ENCODE results near the gene MCEMP1.

DNA sequence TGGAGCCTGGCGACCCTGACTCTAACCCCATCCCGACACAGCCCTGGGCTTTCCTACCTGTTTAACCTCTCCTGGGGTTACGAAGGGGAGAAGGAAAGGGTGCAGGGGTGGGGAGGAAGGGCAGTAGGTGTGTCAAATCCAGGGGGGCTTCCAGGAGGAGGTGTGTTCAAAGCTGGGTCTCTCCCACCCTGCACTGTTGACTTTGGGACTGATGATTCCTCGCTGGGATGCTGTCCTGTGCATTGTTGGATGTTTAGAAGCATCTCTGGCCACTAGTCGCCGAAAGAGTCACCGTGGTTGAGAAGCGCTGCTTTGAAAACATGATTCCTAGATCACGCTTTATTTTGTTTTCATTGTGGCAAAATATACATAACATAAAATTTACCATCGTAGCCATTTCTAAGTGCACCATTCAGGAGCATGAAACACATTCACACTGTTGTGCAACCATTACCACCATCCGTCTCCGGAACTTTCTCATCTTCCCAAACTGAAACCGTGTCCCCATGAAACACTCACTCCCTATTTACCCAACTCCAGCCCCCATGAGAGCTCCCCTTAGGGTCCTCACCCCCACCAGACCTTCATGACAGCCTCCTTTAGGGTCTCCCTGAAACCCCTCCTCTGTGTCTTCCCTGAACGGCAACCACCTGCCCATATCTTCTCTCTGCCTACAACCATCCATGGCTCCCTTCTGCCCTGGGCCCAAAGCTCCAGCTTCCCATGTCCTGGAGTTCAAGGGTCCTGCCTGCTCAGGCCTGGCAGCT lies 29.5 kb downstream of the MCEMP1 start:
- TF ChIP-seq, protein P1, sequence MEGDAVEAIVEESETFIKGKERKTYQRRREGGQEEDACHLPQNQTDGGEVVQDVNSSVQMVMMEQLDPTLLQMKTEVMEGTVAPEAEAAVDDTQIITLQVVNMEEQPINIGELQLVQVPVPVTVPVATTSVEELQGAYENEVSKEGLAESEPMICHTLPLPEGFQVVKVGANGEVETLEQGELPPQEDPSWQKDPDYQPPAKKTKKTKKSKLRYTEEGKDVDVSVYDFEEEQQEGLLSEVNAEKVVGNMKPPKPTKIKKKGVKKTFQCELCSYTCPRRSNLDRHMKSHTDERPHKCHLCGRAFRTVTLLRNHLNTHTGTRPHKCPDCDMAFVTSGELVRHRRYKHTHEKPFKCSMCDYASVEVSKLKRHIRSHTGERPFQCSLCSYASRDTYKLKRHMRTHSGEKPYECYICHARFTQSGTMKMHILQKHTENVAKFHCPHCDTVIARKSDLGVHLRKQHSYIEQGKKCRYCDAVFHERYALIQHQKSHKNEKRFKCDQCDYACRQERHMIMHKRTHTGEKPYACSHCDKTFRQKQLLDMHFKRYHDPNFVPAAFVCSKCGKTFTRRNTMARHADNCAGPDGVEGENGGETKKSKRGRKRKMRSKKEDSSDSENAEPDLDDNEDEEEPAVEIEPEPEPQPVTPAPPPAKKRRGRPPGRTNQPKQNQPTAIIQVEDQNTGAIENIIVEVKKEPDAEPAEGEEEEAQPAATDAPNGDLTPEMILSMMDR (IDR thresholded peaks at IDR 0.05; ENCODE audit: poor library complexity): no peak
- no peak for TF ChIP-seq EZH2 (IDR thresholded peaks at IDR 0.05; ENCODE audit: borderline replicate concordance)
